HL-60 (cell line): ENCODE measurements around the gene TSPEAR.

Source experiments
- DNase-seq, 2 experiments: peaks; one replicate each; pipeline ENCODE4 v3.0.0-alpha.2; 2010 to 2020; ENCODE audit warnings: low read depth in 1 of 2, low spot score in 1 of 2
- H3K27ac ChIP-seq: fragments of 250-450 bp; sonication (Bioruptor Pico); replicated peaks from 2 replicates; pipeline ENCODE4 v1.5.1; 2020; ENCODE audit warnings: mild to moderate bottlenecking, moderate library complexity
- H3K27me3 ChIP-seq: fragments of 250-450 bp; sonication (Bioruptor Pico); 2 replicates; pipeline ENCODE4 v1.5.1; 2021; ENCODE audit warnings: mild to moderate bottlenecking, moderate library complexity; ENCODE audit not compliant: insufficient read depth, poor library complexity, severe bottlenecking
- H3K4me3 ChIP-seq: replicated peaks from 2 replicates; pipeline ENCODE4 v1.5.1; 2011; ENCODE audit warnings: mild to moderate bottlenecking, control low read depth, low read length; ENCODE audit not compliant: insufficient read depth
- GABPA ChIP-seq: IDR thresholded peaks from 2 replicates; pipeline ENCODE4 v1.6.1; 2012; ENCODE audit warnings: low read depth
- POLR2AphosphoS5 ChIP-seq: IDR thresholded peaks from 2 replicates; pipeline ENCODE4 v1.6.1; 2012; ENCODE audit warnings: low read depth
- SPI1 ChIP-seq: IDR thresholded peaks from 2 replicates; pipeline ENCODE4 v1.6.1; 2012; ENCODE audit warnings: low read depth, mild to moderate bottlenecking, borderline replicate concordance
- TF ChIP-seq, protein P1 (sequence below): IDR thresholded peaks from one replicate; pipeline ENCODE4 v1.5.1; 2011; ENCODE audit warnings: low read length, control low read depth, inconsistent platforms; ENCODE audit not compliant: insufficient read depth
- TF ChIP-seq, protein P2 (sequence below): IDR thresholded peaks from 2 replicates; pipeline ENCODE4 v1.6.1; 2012; ENCODE audit warnings: low read depth; ENCODE audit not compliant: insufficient replicate concordance

The TSPEAR gene

DNA sequence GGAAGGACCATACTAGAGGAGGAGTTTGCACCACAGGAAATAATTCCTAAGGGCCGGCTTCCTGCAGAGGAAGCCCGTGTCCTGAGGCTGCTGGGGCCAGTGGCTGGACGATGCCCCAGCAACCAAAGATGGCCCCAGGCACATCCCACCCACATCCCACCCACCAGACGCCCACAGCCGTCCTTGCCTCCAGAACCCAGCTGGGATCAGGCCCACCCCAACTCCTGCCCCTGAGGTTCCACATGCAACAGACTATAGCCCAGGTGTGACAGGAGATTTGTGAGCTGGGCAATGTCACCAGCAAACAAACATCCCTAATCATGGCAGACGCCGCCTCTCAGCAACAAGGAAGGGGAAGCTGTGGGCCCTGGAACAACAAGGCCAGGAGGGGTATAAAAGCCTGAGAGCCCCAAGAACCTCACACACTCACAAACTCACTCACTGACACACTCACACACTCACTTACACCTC lies 84.7 kb downstream of the TSPEAR start, which contains the start of gene KRTAP10-9:
TSS of gene KRTAP10-9 (plus strand) at position 421 of the 471 bp plus-strand sequence. CDS start 79 bp downstream, outside the sequence.
- no peak within 1 kb of the TSS for H3K4me3 ChIP-seq
- DNase-seq: no peak
- no peak for TF ChIP-seq SPI1
- TF ChIP-seq, protein P1, sequence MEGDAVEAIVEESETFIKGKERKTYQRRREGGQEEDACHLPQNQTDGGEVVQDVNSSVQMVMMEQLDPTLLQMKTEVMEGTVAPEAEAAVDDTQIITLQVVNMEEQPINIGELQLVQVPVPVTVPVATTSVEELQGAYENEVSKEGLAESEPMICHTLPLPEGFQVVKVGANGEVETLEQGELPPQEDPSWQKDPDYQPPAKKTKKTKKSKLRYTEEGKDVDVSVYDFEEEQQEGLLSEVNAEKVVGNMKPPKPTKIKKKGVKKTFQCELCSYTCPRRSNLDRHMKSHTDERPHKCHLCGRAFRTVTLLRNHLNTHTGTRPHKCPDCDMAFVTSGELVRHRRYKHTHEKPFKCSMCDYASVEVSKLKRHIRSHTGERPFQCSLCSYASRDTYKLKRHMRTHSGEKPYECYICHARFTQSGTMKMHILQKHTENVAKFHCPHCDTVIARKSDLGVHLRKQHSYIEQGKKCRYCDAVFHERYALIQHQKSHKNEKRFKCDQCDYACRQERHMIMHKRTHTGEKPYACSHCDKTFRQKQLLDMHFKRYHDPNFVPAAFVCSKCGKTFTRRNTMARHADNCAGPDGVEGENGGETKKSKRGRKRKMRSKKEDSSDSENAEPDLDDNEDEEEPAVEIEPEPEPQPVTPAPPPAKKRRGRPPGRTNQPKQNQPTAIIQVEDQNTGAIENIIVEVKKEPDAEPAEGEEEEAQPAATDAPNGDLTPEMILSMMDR: no peak
- H3K27ac ChIP-seq: no peak within 1 kb of the TSS
- H3K27me3 ChIP-seq: no peaks in the 10 kb centered on the region

DNA sequence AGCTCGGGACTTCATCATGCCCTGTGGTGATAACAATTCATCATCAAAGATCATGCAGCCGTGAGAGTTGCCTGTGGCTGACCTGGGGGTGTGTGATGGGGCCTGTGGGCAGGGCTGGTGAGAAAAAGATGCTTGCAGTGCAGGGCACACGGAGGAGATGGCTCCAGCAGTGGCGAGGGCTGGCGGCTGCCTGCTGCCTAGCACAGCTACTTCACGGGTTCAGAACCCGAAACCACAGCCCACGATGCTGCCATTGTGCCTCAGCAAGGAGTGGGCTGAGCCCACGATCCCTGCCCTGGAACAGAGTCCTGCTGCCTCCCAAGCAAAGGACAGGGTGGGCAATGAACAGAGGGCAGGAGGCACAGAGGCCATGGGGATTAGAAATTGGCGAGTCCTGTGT lies 85.1 kb downstream of the TSPEAR start:
- Histone ChIP-seq H3K27me3 (no peaks in the 10 kb centered on the region), H3K4me3 (no peak overlapping the region), H3K27ac (no peak overlapping the region)
- no peak for DNase-seq
- TF ChIP-seq, protein P2, sequence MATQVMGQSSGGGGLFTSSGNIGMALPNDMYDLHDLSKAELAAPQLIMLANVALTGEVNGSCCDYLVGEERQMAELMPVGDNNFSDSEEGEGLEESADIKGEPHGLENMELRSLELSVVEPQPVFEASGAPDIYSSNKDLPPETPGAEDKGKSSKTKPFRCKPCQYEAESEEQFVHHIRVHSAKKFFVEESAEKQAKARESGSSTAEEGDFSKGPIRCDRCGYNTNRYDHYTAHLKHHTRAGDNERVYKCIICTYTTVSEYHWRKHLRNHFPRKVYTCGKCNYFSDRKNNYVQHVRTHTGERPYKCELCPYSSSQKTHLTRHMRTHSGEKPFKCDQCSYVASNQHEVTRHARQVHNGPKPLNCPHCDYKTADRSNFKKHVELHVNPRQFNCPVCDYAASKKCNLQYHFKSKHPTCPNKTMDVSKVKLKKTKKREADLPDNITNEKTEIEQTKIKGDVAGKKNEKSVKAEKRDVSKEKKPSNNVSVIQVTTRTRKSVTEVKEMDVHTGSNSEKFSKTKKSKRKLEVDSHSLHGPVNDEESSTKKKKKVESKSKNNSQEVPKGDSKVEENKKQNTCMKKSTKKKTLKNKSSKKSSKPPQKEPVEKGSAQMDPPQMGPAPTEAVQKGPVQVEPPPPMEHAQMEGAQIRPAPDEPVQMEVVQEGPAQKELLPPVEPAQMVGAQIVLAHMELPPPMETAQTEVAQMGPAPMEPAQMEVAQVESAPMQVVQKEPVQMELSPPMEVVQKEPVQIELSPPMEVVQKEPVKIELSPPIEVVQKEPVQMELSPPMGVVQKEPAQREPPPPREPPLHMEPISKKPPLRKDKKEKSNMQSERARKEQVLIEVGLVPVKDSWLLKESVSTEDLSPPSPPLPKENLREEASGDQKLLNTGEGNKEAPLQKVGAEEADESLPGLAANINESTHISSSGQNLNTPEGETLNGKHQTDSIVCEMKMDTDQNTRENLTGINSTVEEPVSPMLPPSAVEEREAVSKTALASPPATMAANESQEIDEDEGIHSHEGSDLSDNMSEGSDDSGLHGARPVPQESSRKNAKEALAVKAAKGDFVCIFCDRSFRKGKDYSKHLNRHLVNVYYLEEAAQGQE: no peak
- TF ChIP-seq GABPA (no peak), POLR2AphosphoS5 (no peak), SPI1 (no peak)
- TF ChIP-seq, protein P1: no peak

DNA sequence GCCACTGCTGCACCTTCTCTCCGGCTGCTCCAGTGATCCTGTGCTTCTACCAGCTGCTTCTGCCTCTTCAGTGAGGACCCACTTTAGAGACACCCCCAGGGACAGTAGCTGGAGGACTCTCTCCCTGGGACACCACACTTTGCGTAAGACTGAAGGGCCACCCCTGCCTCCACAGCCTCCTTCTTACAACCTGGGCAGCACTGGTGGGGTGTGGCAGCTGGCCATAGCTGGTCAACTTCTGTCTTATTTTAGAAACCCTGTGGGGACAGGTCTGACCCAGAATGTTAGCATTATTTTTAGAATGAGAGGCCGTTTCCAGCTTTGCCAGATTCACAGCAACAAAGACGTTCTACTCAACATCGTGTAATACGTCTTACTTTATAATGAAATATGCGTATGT lies 85.6 kb downstream of the TSPEAR start:
- no peak overlapping the region for H3K27ac ChIP-seq
- DNase-seq: no peak
- TF ChIP-seq, protein P2: no peak
- no peak for TF ChIP-seq GABPA
- TF ChIP-seq POLR2AphosphoS5: no peak
- no peak for TF ChIP-seq SPI1
- TF ChIP-seq, protein P1: no peak
- H3K4me3 ChIP-seq: no peak overlapping the region
- H3K27me3 ChIP-seq: no peaks in the 10 kb centered on the region

DNA sequence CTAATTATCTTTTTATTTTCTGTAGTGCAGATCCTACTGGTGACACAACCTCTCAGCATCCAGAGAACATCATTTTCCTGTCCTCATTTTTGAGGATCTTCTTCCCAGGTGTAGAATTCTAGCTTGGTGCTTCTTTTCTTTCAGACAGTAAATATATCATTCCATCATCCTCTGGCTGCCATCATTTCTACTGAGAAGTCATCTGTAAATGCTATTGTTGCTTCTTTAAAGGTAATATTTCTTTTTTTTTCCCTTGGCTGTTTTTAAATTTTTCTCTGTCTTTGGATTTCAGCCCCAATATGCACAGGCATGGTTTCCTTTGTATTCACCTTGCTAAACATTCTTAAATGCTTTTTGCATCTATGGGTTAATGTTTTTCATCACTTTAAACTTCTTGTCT lies 87.8 kb downstream of the TSPEAR start:
- TF ChIP-seq, protein P2: no peak
- TF ChIP-seq POLR2AphosphoS5: no peak
- TF ChIP-seq, protein P1: no peak
- TF ChIP-seq SPI1: no peak
- no peak for TF ChIP-seq GABPA
- DNase-seq: no peak
- Histone ChIP-seq H3K27me3 (no peaks in the 10 kb centered on the region), H3K4me3 (no peak overlapping the region), H3K27ac (no peak overlapping the region)
